ENCODE data around the gene CCDC85B. TPM values are rescaled to one million over a fixed set of nuclear protein-coding genes. Genes with fewer than 3 reads are reported as not detected.
A peak's percentile ranks its signal among the peaks of the same experiment; 100 is the strongest.

CCDC85B gene
- total and polyA plus RNA-seq, 2 of the 13 experiments (the other 11 are each of a cell fraction or from before 2014, with no cell fraction given) = 8.2 to 19.5 TPM

GRCh38 chr11:65859095-65859811 lies 31.2 kb upstream of the CCDC85B start (continued):
- TF ChIP-seq SMARCC2 (IDR thresholded peaks at IDR 0.05) (no peak), ZSCAN25 (CRISPR knock-in tag; IDR thresholded peaks at IDR 0.05) (no peak), ZFP36L1 (CRISPR knock-in tag; IDR thresholded peaks at IDR 0.05) (no peak), TARDBP (CRISPR knock-in tag; IDR thresholded peaks at IDR 0.05) (no peak; the same call in 1 of the 2 replicates), KMT2A (CRISPR knock-in tag; IDR thresholded peaks at IDR 0.05) (no peak), MIXL1 (CRISPR knock-in tag; IDR thresholded peaks at IDR 0.05) (no peak), ZNF362 (CRISPR knock-in tag; IDR thresholded peaks at IDR 0.05; ENCODE audit: borderline replicate concordance) (no peak), ZNF557 (CRISPR knock-in tag; IDR thresholded peaks at IDR 0.05) (no peak), ZNF777 (CRISPR knock-in tag; IDR thresholded peaks at IDR 0.05) (no peak), ZFX (CRISPR knock-in tag; IDR thresholded peaks at IDR 0.05; ENCODE audit: low read depth) (no peak), ZNF441 (CRISPR knock-in tag; IDR thresholded peaks at IDR 0.05; ENCODE audit: borderline replicate concordance) (no peak), EHMT2 (IDR thresholded peaks at IDR 0.05; ENCODE audit: borderline replicate concordance, low read depth, low read length) (no peak), ZNF552 (CRISPR knock-in tag; IDR thresholded peaks at IDR 0.05; ENCODE audit: borderline replicate concordance) (no peak), PATZ1 (CRISPR knock-in tag; IDR thresholded peaks at IDR 0.05) (peak; percentile 27; the same call in 1 of the 2 replicates), POLR2AphosphoS5 (IDR thresholded peaks at IDR 0.05; ENCODE audit: low read depth, low read length) (peak; percentile 82), BRD4 (CRISPR knock-in tag; IDR thresholded peaks at IDR 0.05) (no peak), FOXP4 (CRISPR knock-in tag; IDR thresholded peaks at IDR 0.05) (no peak), ZGPAT (CRISPR knock-in tag; IDR thresholded peaks at IDR 0.05) (no peak), ZNF354B (CRISPR knock-in tag; IDR thresholded peaks at IDR 0.05) (no peak), JUNB (CRISPR knock-in tag; IDR thresholded peaks at IDR 0.05; ENCODE audit: borderline replicate concordance) (no peak), ZNF784 (CRISPR knock-in tag; IDR thresholded peaks at IDR 0.05; ENCODE audit: borderline replicate concordance) (0 out of 2 replicates have a peak, but pooled peaks have one; percentile 23), IRF9 (CRISPR knock-in tag; IDR thresholded peaks at IDR 0.05; ENCODE audit: borderline replicate concordance) (no peak)

Data from HepG2 (cell line).